PC-3 (cell line): ENCODE measurements around the gene LRFN5.

ENCODE experiments used
- EZH2 ChIP-seq: fragments of 300-600 bp; sonication (generic); IDR thresholded peaks from one replicate; pipeline ENCODE4 v1.6.1; 2017; ENCODE audit warnings: antibody characterized with exemption, mild to moderate bottlenecking, low read length; ENCODE audit not compliant: unreplicated experiment
- EZH2phosphoT487 ChIP-seq: fragments of 300-600 bp; sonication (generic); IDR thresholded peaks from 2 replicates; pipeline ENCODE4 v1.6.1; 2018; ENCODE audit warnings: mild to moderate bottlenecking, antibody characterized with exemption, low read length, borderline replicate concordance
- TF ChIP-seq, protein P1 (sequence below): fragments of 300-600 bp; sonication (generic); conservative IDR thresholded peaks from 2 replicates; pipeline ENCODE4 v1.5.1; 2017; ENCODE audit warnings: antibody characterized with exemption, low read depth, mild to moderate bottlenecking, low read length

DNA sequence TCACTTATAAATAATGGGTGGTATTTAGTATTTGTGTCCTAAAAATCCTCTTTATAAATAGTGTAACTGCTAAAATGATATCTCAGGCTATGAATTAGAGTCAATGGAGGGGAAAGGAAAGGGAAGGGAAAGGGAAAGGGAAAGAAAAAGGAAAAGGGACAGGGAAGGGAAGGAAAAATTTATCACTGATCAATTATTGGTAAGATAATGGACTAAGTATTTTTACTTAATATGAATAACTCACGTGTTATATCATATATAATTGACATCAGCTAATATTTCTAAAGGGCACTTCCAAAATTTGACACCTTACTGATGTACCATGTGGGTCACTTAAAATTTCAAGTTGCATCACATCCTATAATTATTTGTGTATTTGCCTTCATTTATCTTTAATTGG is 193.1 kb downstream of the LRFN5 start:
- TF ChIP-seq EZH2phosphoT487 (no peak), EZH2 (no peak)
- TF ChIP-seq, protein P1, sequence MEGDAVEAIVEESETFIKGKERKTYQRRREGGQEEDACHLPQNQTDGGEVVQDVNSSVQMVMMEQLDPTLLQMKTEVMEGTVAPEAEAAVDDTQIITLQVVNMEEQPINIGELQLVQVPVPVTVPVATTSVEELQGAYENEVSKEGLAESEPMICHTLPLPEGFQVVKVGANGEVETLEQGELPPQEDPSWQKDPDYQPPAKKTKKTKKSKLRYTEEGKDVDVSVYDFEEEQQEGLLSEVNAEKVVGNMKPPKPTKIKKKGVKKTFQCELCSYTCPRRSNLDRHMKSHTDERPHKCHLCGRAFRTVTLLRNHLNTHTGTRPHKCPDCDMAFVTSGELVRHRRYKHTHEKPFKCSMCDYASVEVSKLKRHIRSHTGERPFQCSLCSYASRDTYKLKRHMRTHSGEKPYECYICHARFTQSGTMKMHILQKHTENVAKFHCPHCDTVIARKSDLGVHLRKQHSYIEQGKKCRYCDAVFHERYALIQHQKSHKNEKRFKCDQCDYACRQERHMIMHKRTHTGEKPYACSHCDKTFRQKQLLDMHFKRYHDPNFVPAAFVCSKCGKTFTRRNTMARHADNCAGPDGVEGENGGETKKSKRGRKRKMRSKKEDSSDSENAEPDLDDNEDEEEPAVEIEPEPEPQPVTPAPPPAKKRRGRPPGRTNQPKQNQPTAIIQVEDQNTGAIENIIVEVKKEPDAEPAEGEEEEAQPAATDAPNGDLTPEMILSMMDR = no peak
